Measurements from ENCODE around the gene OTULINL. TPM values are rescaled to one million over a fixed set of nuclear protein-coding genes. Genes with fewer than 3 reads are reported as not detected.

The OTULINL gene
- total RNA-seq, 1 experiment from 2014 or later: 12.3 TPM

DNA sequence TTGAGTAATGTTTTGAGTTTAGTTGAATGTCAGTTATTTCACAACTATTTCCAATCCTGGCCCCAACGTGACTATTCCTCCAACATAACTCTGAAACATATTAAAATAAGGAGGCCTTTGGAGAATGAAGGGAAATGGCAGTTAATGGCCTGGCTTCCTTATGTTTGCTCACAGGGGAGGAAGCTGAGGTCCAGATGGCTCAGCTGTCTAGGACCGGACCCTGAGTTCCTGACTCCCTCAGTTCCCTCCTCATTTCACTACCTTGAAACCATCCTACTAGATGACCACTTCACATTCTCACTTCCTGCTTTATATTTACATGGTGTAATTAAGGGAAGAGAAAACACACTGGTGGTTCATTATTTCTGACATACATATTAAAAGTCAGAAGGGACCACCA is 6.6 kb downstream of the OTULINL start (continued):
- TF ChIP-seq, protein P1, sequence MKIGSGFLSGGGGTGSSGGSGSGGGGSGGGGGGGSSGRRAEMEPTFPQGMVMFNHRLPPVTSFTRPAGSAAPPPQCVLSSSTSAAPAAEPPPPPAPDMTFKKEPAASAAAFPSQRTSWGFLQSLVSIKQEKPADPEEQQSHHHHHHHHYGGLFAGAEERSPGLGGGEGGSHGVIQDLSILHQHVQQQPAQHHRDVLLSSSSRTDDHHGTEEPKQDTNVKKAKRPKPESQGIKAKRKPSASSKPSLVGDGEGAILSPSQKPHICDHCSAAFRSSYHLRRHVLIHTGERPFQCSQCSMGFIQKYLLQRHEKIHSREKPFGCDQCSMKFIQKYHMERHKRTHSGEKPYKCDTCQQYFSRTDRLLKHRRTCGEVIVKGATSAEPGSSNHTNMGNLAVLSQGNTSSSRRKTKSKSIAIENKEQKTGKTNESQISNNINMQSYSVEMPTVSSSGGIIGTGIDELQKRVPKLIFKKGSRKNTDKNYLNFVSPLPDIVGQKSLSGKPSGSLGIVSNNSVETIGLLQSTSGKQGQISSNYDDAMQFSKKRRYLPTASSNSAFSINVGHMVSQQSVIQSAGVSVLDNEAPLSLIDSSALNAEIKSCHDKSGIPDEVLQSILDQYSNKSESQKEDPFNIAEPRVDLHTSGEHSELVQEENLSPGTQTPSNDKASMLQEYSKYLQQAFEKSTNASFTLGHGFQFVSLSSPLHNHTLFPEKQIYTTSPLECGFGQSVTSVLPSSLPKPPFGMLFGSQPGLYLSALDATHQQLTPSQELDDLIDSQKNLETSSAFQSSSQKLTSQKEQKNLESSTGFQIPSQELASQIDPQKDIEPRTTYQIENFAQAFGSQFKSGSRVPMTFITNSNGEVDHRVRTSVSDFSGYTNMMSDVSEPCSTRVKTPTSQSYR (CRISPR knock-in tag; IDR thresholded peaks at IDR 0.05): no peak
- TF ChIP-seq ATF1 (CRISPR knock-in tag; IDR thresholded peaks at IDR 0.05) (no peak), JAZF1 (CRISPR knock-in tag; IDR thresholded peaks at IDR 0.05) (no peak), OVOL2 (CRISPR knock-in tag; IDR thresholded peaks at IDR 0.05; ENCODE audit: borderline replicate concordance) (no peak), RORB (CRISPR knock-in tag; IDR thresholded peaks at IDR 0.05) (no peak), TEAD4 (CRISPR knock-in tag; IDR thresholded peaks at IDR 0.05) (no peak)
- TF ChIP-seq, protein P2, sequence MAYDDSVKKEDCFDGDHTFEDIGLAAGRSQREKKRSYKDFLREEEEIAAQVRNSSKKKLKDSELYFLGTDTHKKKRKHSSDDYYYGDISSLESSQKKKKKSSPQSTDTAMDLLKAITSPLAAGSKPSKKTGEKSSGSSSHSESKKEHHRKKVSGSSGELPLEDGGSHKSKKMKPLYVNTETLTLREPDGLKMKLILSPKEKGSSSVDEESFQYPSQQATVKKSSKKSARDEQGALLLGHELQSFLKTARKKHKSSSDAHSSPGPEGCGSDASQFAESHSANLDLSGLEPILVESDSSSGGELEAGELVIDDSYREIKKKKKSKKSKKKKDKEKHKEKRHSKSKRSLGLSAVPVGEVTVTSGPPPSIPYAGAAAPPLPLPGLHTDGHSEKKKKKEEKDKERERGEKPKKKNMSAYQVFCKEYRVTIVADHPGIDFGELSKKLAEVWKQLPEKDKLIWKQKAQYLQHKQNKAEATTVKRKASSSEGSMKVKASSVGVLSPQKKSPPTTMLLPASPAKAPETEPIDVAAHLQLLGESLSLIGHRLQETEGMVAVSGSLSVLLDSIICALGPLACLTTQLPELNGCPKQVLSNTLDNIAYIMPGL (CRISPR knock-in tag; IDR thresholded peaks at IDR 0.05): no peak
- TF ChIP-seq, protein P3, sequence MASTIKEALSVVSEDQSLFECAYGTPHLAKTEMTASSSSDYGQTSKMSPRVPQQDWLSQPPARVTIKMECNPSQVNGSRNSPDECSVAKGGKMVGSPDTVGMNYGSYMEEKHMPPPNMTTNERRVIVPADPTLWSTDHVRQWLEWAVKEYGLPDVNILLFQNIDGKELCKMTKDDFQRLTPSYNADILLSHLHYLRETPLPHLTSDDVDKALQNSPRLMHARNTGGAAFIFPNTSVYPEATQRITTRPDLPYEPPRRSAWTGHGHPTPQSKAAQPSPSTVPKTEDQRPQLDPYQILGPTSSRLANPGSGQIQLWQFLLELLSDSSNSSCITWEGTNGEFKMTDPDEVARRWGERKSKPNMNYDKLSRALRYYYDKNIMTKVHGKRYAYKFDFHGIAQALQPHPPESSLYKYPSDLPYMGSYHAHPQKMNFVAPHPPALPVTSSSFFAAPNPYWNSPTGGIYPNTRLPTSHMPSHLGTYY (CRISPR knock-in tag; IDR thresholded peaks at IDR 0.05): no peak

DNA sequence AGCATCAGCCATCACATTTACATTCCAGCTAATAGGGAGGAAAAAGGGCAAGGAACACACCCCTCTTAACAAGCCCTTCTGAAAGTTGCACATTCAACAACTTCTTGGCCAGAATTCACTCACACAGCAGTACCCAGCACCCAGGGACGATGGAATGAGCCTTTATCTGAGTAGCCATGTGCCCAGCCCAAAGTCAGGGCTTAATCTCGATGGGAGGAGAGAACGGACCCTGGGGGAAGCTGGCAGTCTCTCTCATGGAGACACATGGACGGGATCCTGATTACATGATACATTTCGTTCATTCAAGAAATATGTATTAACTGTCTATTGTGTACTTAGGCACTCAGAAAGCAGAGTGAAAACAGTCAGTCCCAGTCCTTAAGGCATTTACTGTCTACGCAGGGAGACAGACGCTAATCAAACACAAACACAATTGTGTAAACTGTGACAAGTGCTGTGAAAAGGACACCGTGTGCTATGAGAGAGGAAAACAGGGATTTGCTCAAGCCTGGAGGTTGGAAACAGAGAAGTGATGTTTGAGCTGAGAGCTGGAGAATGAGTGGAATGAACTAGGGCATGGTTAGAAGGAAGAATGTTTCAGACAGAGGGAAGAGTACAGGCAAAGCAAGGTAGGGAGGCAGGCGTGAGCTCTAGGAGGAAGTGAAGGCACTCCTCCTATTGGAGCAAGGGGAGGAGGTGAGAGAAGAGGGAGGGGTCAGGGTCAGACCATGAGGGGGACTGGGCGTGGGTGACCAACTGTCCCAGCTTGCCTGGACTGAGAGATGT is 7.4 kb downstream of the OTULINL start:
- H3K27me3 Mint-ChIP-seq (ENCODE audit: low read depth): peaks cover 5% of the 10 kb centered on the region
- ATAC-seq: 0 out of 2 replicates have a peak, but pooled peaks have one; percentile 22

More for the DNA sequence above, 7.4 kb downstream of the OTULINL start:
- TF ChIP-seq, protein P4, sequence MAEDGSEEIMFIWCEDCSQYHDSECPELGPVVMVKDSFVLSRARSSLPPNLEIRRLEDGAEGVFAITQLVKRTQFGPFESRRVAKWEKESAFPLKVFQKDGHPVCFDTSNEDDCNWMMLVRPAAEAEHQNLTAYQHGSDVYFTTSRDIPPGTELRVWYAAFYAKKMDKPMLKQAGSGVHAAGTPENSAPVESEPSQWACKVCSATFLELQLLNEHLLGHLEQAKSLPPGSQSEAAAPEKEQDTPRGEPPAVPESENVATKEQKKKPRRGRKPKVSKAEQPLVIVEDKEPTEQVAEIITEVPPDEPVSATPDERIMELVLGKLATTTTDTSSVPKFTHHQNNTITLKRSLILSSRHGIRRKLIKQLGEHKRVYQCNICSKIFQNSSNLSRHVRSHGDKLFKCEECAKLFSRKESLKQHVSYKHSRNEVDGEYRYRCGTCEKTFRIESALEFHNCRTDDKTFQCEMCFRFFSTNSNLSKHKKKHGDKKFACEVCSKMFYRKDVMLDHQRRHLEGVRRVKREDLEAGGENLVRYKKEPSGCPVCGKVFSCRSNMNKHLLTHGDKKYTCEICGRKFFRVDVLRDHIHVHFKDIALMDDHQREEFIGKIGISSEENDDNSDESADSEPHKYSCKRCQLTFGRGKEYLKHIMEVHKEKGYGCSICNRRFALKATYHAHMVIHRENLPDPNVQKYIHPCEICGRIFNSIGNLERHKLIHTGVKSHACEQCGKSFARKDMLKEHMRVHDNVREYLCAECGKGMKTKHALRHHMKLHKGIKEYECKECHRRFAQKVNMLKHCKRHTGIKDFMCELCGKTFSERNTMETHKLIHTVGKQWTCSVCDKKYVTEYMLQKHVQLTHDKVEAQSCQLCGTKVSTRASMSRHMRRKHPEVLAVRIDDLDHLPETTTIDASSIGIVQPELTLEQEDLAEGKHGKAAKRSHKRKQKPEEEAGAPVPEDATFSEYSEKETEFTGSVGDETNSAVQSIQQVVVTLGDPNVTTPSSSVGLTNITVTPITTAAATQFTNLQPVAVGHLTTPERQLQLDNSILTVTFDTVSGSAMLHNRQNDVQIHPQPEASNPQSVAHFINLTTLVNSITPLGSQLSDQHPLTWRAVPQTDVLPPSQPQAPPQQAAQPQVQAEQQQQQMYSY (CRISPR knock-in tag; IDR thresholded peaks at IDR 0.05): no peak
- no peak for TF ChIP-seq SMAD3 (CRISPR knock-in tag; IDR thresholded peaks at IDR 0.05; ENCODE audit: borderline replicate concordance)
- TF ChIP-seq, protein P2 (CRISPR knock-in tag; IDR thresholded peaks at IDR 0.05): no peak
- TF ChIP-seq, protein P5, sequence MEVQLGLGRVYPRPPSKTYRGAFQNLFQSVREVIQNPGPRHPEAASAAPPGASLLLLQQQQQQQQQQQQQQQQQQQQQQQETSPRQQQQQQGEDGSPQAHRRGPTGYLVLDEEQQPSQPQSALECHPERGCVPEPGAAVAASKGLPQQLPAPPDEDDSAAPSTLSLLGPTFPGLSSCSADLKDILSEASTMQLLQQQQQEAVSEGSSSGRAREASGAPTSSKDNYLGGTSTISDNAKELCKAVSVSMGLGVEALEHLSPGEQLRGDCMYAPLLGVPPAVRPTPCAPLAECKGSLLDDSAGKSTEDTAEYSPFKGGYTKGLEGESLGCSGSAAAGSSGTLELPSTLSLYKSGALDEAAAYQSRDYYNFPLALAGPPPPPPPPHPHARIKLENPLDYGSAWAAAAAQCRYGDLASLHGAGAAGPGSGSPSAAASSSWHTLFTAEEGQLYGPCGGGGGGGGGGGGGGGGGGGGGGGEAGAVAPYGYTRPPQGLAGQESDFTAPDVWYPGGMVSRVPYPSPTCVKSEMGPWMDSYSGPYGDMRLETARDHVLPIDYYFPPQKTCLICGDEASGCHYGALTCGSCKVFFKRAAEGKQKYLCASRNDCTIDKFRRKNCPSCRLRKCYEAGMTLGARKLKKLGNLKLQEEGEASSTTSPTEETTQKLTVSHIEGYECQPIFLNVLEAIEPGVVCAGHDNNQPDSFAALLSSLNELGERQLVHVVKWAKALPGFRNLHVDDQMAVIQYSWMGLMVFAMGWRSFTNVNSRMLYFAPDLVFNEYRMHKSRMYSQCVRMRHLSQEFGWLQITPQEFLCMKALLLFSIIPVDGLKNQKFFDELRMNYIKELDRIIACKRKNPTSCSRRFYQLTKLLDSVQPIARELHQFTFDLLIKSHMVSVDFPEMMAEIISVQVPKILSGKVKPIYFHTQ (CRISPR knock-in tag; IDR thresholded peaks at IDR 0.05): no peak
- TF ChIP-seq, protein P6, sequence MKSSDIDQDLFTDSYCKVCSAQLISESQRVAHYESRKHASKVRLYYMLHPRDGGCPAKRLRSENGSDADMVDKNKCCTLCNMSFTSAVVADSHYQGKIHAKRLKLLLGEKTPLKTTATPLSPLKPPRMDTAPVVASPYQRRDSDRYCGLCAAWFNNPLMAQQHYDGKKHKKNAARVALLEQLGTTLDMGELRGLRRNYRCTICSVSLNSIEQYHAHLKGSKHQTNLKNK (CRISPR knock-in tag; IDR thresholded peaks at IDR 0.05): no peak
- TF ChIP-seq TP53 (CRISPR knock-in tag; IDR thresholded peaks at IDR 0.05): no peak
- TF ChIP-seq GRHL2 (CRISPR knock-in tag; IDR thresholded peaks at IDR 0.05; ENCODE audit: insufficient replicate concordance, severe bottlenecking): no peak
- no peak for TF ChIP-seq FOXK1 (CRISPR knock-in tag; IDR thresholded peaks at IDR 0.05)
- no peak for TF ChIP-seq ZNF396 (CRISPR knock-in tag; IDR thresholded peaks at IDR 0.05; ENCODE audit: borderline replicate concordance)
- no peak for TF ChIP-seq ESRRA (CRISPR knock-in tag; IDR thresholded peaks at IDR 0.05; ENCODE audit: borderline replicate concordance)
- TF ChIP-seq, protein P7, sequence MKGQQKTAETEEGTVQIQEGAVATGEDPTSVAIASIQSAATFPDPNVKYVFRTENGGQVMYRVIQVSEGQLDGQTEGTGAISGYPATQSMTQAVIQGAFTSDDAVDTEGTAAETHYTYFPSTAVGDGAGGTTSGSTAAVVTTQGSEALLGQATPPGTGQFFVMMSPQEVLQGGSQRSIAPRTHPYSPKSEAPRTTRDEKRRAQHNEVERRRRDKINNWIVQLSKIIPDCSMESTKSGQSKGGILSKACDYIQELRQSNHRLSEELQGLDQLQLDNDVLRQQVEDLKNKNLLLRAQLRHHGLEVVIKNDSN (CRISPR knock-in tag; IDR thresholded peaks at IDR 0.05): no peak
- POLR2A ChIA-PET: no interaction called here
- Mint-ChIP-seq H3K36me3 (peaks cover 23% of the 10 kb centered on the region), H3K27ac (no peak overlapping the region), H3K4me1 (no peaks in the 10 kb centered on the region), H3K4me3 (no peak overlapping the region), H3K9me3 (peaks cover 34% of the 10 kb centered on the region)
- no peak for DNase-seq (ENCODE audit: low spot score)
- CTCF ChIA-PET: no interaction called here

All from WTC11 (cell line).